GM10266 (cell line): ENCODE data around the gene TMEM167B.
A peak's percentile ranks its signal among the peaks of the same experiment; 100 is the strongest.

Experiments
- DNase-seq: peaks from one replicate; pipeline ENCODE4 v3.0.0; 2012; ENCODE audit errors: extremely low spot score
- CTCF ChIP-seq: IDR thresholded peaks from 2 replicates; pipeline ENCODE4 v1.5.1; 2012; ENCODE audit warnings: mild to moderate bottlenecking, low read depth; ENCODE audit not compliant: control insufficient read depth, insufficient read depth; ENCODE audit errors: missing control alignments

TMEM167B gene

GRCh38 chr1:109133002-109133706 lies 42.6 kb downstream of the TMEM167B start:
- no peak for DNase-seq
- no peak for TF ChIP-seq CTCF

GRCh38 chr1:109133815-109134214 lies 43.3 kb downstream of the TMEM167B start:
- TF ChIP-seq CTCF: no peak
- no peak for DNase-seq

DNA sequence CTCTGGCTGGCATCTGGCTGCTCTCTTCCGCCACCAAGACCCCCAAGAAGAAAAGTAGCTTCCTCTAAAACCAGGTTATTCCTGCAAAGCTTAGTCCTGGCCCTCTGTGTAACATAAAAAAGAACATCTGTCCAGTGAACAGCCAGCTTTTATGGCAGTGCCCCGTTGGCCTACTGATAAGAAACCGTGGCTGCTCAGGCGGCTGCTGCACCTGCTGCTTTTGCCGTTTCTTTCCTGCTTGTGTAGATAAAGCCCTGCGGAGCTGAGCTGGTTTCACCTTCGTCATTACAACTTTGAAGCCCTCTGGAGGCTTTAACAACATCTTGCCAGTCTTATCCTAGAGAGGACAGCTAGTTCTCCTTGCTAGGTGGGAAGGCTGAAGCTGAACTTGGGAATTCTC lies 43.9 kb downstream of the TMEM167B start:
- peak; percentile 26 for DNase-seq
- TF ChIP-seq CTCF: no peak

- TF ChIP-seq CTCF: no peak
- no peak for DNase-seq
These were observed 45.4 kb downstream of the TMEM167B start for GRCh38 chr1:109135940-109136339.

DNA sequence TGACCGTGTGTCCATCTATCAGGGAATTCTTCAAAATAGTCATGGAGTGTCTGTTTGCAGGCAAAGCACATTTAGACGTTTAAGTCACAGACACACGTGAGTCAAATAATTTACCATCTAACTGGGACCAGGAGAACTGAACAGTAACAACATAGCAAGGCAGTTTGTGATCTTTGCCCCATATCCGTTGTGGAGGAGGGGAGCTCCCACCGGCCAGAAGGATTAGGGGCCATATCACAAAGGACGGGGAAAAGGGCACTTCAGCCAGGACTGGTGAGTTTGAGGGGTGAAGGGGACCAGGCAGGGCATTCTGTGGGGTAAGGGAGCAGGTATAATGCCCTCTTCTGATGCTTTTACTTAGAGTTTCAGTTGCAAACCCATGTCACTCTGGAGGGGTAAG lies 46.2 kb downstream of the TMEM167B start:
- no peak for TF ChIP-seq CTCF
- no peak for DNase-seq

DNA sequence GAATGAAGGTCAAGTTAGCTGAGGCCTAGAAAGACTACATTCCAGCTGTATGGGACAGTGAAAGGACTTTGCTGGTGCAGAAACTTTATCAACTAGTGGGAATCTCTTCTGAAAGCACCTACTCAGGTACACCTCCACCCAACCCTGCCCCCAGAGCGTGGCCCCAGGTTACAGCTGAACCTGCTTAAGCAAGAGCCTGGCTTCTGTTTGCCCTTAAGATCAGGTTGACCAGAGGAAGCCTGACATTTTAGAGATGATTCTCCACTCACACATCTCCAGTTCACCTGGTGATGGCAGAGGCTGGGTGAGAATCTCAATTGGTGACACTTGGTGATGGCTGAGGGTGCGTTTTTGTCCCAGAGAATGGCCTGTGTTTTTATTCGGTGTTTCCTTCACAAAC lies 47.4 kb downstream of the TMEM167B start:
- no peak for DNase-seq
- no peak for TF ChIP-seq CTCF

DNA sequence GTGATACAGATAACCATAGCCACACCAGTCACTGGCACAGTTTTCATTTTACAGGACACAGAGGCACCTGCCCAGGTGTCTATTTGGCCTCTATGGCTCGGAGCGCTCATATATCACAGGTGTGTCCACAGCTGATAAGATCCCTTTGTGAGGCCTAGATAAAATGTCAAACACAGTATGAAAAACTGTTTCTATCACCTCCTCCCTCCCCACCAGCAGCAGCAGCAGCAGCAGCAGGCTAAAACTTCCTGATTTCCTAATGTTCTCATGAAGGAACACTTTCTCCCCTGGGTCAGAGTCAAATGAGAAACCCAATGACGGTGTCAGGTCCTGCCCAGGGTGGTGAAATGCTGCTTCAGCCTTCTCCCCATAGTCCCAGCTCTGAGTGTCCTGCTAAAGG lies 47.8 kb downstream of the TMEM167B start:
- TF ChIP-seq CTCF: no peak
- DNase-seq: no peak
